ENCODE data around the gene TBC1D5. TPM values are rescaled to one million over a fixed set of nuclear protein-coding genes. Genes with fewer than 3 reads are reported as not detected.
"Not testable (repeated sequence)": the region's sequence is repeated elsewhere in the genome, so short reads cannot be mapped to it uniquely, and the experiment has no call there.

TBC1D5 gene
- total RNA-seq, 2 experiments from 2014 or later = 40.9 to 41.0 TPM

- POLR2A ChIA-PET = no interaction called here
- CTCF ChIA-PET = no interaction called here
Observed at GRCh38 chr3:17508180-17508752, 234.2 kb downstream of the TBC1D5 start.

- POLR2A ChIA-PET = no interaction called here
- CTCF ChIA-PET = no interaction called here
Observed at GRCh38 chr3:17507480-17507879, 235.0 kb downstream of the TBC1D5 start.

DNA sequence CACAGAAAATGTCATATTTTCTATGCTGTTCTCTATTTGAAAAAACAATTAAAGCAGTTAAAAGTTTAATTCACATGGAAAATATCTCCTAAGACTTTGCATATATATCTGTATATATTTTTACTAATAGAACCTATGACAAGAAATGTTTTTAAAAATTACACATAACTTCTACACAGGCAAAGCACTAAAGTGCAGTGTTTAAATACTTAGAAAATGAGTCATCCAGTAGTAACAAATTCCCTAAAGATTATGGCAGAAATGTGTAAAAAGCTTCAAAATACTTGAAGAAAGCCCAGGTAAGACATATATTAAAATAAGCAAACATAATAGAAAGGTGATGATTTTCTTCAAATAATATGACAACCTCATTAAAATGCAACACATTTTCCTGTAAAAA is 236.6 kb downstream of the TBC1D5 start:
- POLR2A ChIA-PET = no interaction called here
- CTCF ChIA-PET = no interaction called here

- POLR2A ChIA-PET = no interaction called here
Observed at GRCh38 chr3:17501745-17502144, 240.7 kb downstream of the TBC1D5 start.

DNA sequence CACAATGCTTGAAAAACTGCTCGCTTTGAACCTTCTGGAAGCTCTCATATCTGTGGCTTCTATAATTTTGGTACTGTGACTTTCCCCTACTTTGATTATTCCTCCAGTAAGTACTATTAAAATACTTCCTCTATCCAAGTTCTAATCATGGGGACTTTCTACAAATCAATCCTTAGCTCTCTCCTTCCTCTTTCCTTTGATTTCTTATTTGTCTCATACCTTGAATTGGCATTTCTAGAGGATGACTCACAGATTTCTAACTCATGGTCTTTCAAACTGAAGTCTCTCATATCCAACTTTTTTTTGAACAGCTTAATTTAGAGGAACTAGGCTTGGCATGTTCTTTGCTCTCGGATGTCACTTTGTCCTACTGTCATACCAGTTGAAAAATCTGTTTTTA is 241.8 kb downstream of the TBC1D5 start:
- ChIA-PET CTCF (no interaction called here), POLR2A (no interaction called here)

More at GRCh38 chr3:17501745-17502144, 240.7 kb downstream of the TBC1D5 start:
- CTCF ChIA-PET = no interaction called here

GRCh38 chr3:17494117-17494809 is 248.2 kb downstream of the TBC1D5 start:
- CTCF ChIA-PET = no interaction called here
- POLR2A ChIA-PET = interaction anchor here (0.6 kb wide), 1 partner anchor 20 kb away, joined by 5 read pairs; no protein-coding TSS in a partner anchor

GRCh38 chr3:17491601-17492000 is 250.8 kb downstream of the TBC1D5 start:
- ChIA-PET POLR2A (no interaction called here), CTCF (no interaction called here)

DNA sequence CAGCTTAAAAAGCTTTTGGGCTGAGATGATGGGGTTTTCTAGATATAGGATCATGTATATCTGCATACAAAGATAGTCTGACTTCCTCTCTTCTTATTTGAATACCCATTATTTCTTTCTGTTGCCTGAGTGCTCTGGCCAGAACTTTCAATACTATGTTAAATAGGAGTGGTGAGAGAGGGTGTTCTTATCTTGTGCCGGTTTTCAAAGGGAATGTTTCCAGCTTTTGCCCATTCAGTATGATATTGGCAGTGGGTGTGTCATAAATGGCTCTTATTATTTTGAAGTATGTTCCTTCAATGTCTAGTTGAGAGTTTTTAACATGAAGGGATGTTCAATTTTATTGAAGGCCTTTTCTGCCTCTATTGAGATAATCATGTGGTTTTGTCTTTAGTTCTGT is 251.2 kb downstream of the TBC1D5 start:
- POLR2A ChIA-PET, CTCF ChIA-PET: not testable (repeated sequence)

GRCh38 chr3:17489139-17489538 is 253.3 kb downstream of the TBC1D5 start:
- POLR2A ChIA-PET = no interaction called here

DNA sequence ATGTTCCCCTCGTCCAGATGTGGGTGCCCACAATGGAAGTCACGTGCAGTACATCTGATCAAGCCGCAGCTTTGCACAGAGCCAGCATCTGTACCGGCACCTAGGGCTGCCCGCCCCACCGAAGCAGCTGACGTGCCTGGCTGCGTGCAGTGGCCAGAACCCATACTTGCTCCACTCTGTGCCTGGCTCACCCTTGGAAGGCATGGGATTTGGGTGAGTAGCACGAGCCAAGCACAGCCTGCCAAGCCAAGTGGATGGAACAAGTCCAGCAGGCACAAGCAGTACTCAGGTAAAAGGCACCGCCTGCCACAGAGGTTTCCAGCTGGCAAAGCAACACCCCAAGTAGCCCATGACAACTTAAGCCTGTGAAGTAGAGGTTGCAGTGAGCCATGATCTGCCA is 261.3 kb downstream of the TBC1D5 start:
- ChIA-PET POLR2A (no interaction called here), CTCF (no interaction called here)

More at GRCh38 chr3:17489139-17489538, 253.3 kb downstream of the TBC1D5 start:
- CTCF ChIA-PET = no interaction called here

GRCh38 chr3:17479681-17480405 is 262.6 kb downstream of the TBC1D5 start:
- ChIA-PET CTCF (no interaction called here), POLR2A (no interaction called here)

DNA sequence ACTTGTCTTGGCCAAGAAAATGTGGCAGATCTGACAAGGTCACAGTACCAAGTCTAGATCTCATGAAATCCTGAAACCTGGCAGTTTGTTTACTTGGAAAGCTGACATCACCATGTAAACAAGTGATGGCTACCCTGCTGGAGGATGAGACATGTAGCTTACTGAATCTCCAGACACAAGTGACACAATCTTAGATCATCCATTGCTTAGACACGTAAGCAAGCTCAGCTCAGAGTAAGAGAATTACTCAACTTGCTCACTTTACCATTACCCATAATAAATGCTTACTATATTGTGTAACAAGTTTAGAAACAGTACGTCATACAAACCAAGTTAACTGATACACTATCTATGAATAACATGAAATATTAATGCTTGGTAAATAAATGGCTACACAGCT is 263.8 kb downstream of the TBC1D5 start:
- POLR2A ChIA-PET = no interaction called here
- CTCF ChIA-PET = interaction anchor here (0.6 kb wide), 1 partner anchor 9 kb away, joined by 3 read pairs; no protein-coding TSS in a partner anchor

DNA sequence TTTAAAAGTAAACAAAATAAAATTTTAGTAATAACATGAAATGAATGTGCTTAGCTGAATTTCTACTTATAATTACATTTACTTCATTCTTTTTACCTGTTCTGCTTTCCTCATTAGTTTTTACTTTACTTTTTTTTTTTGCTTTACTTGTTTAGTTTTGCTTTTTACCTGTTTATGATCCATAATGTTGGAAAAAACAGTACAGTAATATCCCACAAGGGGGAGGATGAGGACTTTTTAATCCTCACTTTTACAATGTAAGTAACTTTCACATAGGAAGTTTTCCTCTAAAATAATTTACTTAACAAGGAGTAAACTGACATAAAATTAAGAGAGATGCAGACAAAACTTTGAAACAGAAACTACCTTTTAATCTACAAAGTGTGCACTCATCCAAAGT is 268.7 kb downstream of the TBC1D5 start:
- ChIA-PET POLR2A (interaction anchor here (0.7 kb wide), 1 partner anchor 21 kb away, joined by 5 read pairs; no protein-coding TSS in a partner anchor), CTCF (no interaction called here)

DNA sequence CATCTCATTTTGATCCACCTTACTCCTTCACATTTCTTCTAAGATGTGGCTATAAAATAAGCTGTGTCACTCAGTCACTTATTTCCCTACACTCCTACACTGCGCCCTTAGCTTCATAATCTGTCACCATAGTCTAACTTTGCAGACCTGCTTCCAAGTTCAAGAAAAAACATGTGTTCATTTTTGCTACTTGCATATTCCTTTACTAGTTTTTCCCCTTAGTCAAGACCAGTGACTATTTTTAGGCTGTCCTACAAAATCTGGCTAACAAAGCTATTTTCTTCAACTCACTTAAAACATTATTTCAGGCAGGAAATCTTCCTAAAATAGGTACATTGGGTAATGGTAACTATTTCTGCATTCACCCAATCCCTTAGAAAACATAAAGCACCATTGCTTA is 272.5 kb downstream of the TBC1D5 start:
- CTCF ChIA-PET = interaction anchor here (0.9 kb wide), 1 partner anchor 9 kb away, joined by 3 read pairs; no protein-coding TSS in a partner anchor
- POLR2A ChIA-PET = no interaction called here

DNA sequence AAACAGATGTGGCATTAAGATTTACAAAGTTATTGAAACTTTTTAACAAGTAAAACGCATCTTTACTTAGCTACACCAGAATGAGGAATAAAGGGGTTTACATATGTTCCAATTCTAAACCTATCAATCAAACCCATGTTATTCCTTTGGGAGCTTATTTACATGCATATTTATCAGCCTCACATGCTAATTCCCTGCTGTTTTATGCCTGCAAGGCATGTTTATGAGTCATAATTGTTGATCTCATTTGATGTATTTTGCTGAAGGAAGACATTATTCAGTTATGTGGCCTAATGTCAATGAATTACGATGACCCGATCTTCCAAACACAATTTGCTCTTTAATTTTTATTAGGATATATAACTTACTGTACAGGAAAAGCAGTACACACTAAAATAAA is 272.9 kb downstream of the TBC1D5 start:
- ChIA-PET POLR2A (no interaction called here), CTCF (interaction anchor here (0.9 kb wide), 1 partner anchor 9 kb away, joined by 3 read pairs; no protein-coding TSS in a partner anchor)

GRCh38 chr3:17466028-17466427 is 276.4 kb downstream of the TBC1D5 start:
- ChIA-PET CTCF (no interaction called here), POLR2A (no interaction called here)

DNA sequence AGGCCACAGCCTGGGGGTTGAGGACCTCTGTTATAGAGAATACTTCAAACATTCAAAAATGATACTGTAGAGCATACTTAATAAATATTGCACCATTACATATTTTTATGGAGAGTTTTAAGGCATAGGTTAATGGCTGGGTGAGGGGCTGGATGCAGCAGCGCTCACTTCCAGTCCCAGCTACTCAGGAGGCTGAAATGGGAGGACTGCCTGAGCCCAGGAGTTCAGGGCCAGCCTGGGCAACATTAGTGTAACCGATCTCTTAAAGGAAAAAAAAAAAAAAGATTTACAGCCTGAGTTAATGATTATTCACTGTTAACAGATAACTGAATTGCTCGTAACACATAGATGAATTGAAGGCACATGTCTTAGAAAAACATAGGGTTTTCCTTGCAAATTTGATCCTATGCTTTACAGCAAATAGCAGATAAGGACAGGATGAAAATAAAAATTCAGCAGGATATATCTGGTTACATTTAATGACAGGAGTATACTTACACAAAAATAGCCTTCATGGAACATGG is 282.9 kb downstream of the TBC1D5 start:
- ChIA-PET POLR2A (no interaction called here), CTCF (no interaction called here)

DNA sequence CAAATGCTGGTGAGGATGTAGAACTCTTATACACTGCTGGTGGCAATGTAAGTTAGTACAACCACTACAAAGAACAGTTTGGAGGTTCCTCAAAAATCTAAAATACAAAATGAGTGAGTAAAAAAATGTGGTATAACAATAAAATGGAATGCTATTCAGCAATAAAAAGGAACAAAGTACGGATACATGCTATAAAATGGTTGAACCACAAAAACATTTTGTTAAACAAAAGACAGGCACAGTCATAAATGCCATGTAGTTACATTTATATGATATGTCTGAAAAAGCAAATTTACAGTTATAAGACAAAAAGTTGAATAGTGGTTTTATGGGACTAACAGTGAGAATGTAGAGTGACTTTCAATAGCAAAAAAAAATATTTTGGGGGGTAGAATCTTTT is 285.8 kb downstream of the TBC1D5 start:
- POLR2A ChIA-PET = no interaction called here
- CTCF ChIA-PET = interaction anchor here (0.6 kb wide), 1 partner anchor 146 kb away, joined by 3 read pairs; no protein-coding TSS in a partner anchor

GRCh38 chr3:17456046-17456445 is 286.4 kb downstream of the TBC1D5 start:
- CTCF ChIA-PET = no interaction called here
- POLR2A ChIA-PET = no interaction called here

DNA sequence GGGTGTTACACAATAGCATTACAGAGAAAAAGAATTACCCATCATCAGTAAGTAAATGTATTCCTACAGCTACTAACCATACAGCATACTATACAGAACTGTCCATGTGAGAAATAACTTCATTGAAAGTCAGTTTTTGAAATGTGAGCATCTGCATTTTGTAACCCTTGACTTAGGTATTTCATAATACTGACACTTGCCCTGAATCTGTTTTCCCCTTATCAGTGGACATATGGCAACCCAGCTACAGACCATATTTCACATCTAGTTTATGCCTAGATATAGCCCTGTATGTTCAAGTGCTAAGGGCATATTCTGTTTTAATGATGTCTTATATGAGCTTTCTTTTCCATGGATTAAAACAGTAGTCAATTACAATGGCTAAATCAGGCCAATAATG is 297.6 kb downstream of the TBC1D5 start:
- ChIA-PET POLR2A (no interaction called here), CTCF (no interaction called here)

DNA sequence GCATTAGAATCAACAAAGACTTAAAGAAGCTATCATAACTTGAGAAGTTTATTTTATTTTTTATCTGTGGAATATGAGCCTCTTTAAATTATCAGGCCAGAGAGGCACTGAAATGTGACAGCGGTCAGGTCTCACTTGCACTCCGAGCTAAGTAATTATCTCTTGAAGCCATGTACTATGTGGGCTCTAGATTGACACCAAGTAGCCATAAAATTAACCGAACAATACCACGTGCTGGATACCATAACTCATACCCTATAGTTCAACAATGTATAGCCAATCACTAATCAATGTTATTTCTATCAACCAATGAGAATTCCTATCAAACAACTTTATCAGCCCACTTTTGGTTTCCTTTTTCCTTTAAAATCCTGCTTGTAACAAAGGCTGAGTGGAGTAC is 299.3 kb downstream of the TBC1D5 start:
- ChIA-PET CTCF (no interaction called here), POLR2A (no interaction called here)

All from activated CD8-positive, alpha-beta memory T cell treated with anti-CD3 and anti-CD28 coated beads for 36 hours (primary cell).